Measurements from ENCODE around the gene MEA1. TPM values are rescaled to one million over a fixed set of nuclear protein-coding genes. Genes with fewer than 3 reads are reported as not detected.
A peak's percentile ranks its signal among the peaks of the same experiment; 100 is the strongest.

MEA1 gene
- total RNA-seq, 2 donors from 2014 or later, result 35.8 to 43.6 TPM

DNA sequence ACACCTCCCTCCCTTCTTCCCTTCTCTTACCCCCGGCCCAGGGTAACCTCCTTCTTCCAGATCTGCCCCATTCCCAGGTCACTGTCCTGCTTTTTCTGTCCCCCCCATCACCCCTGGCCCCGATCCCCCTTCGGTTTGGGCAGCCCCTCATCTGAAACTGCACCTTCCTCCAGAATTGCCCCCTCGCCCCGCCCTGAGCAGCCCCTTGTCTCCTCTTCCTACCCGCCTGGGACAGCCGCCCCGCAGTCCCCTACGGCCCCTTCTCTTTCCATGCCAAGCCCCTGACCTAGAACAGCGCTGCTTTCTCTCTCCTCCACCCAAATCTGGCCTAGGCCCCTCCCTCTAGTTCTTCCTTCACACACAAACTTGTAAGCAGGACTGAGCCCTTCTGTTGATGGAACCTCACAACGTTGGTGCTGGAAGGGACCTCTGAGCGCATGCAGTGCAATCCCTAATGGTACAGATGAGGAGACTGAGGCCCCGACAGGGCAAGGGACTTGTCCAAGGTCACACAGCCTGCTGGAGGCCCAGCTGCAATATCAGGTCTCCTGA lies 28.7 kb downstream of the MEA1 start:
- DNase-seq, result peak in 1 of 2 donors; percentile 38
- no peak for ATAC-seq
- intact Hi-C loops (cut with DNase I, micrococcal nuclease), result no loop called here

- intact Hi-C loops (cut with DNase I, micrococcal nuclease), result no loop called here
- DNase-seq, result peak; percentile 97 to 98
- peak; percentile 93 for ATAC-seq
Observed at GRCh38 chr6:42984001-42984923, 29.5 kb downstream of the MEA1 start, which contains the start of gene PPP2R5D. Gene PPP2R5D (plus strand): TSS chr6:42984570. CDS start chr6:42984678, 108 bp downstream.

GRCh38 chr6:42981836-42982235 lies 31.9 kb downstream of the MEA1 start:
- DNase-seq, result no peak
- intact Hi-C loops (cut with DNase I, micrococcal nuclease), result no loop called here
- ATAC-seq, result no peak

- intact Hi-C loops (cut with DNase I, micrococcal nuclease), result no loop called here
- DNase-seq, result no peak
- peak; percentile 13 for ATAC-seq
Observed at GRCh38 chr6:42979523-42980177, 34.1 kb downstream of the MEA1 start.

- DNase-seq, result peak; percentile 93 to 95
- intact Hi-C loops (cut with DNase I, micrococcal nuclease), result no loop called here
Observed at GRCh38 chr6:42978839-42979522, 34.8 kb downstream of the MEA1 start, which contains the start of gene PEX6. Gene PEX6 (minus strand): TSS chr6:42979181. CDS start chr6:42979150, 31 bp downstream.

GRCh38 chr6:42978487-42978838 lies 35.3 kb downstream of the MEA1 start:
- ATAC-seq (peak; percentile 61), DNase-seq (peak; percentile 38 to 50)
- intact Hi-C loops (cut with DNase I, micrococcal nuclease), result no loop called here

More at GRCh38 chr6:42978839-42979522, 34.8 kb downstream of the MEA1 start, which contains the start of gene PEX6:
- ATAC-seq, result peak; percentile 89

- ATAC-seq, result no peak
- DNase-seq, result no peak
- intact Hi-C loops (cut with DNase I, micrococcal nuclease), result no loop called here
Observed at GRCh38 chr6:42974919-42975505, 38.7 kb downstream of the MEA1 start.

DNA sequence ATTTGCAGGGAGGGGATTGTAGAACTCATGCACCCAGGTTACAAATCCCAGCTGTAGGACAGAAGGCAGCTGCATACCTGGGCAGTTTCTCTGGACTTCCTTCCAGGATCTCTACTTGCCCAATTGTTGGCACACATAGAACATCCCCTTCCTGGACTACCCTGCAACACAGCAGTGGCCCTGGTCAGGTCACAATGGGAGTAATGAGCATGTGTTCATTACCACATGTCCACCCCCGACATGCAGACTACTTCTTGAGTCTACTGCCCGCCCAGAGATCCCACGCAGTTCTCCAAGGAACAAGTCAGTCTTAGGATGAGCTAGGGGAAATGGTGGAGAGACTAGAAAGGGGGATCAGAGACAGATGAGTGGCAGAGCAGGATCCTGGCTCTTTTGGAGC lies 39.8 kb downstream of the MEA1 start:
- intact Hi-C loops (cut with DNase I, micrococcal nuclease), result no loop called here
- DNase-seq (no peak), ATAC-seq (no peak)

GRCh38 chr6:42971746-42972327 lies 41.9 kb downstream of the MEA1 start:
- intact Hi-C loops (cut with DNase I, micrococcal nuclease), result no loop called here
- no peak for ATAC-seq
- DNase-seq, result no peak

GRCh38 chr6:42970871-42971612 lies 42.7 kb downstream of the MEA1 start:
- no peak for DNase-seq
- intact Hi-C loops (cut with DNase I, micrococcal nuclease), result no loop called here
- ATAC-seq, result no peak

DNA sequence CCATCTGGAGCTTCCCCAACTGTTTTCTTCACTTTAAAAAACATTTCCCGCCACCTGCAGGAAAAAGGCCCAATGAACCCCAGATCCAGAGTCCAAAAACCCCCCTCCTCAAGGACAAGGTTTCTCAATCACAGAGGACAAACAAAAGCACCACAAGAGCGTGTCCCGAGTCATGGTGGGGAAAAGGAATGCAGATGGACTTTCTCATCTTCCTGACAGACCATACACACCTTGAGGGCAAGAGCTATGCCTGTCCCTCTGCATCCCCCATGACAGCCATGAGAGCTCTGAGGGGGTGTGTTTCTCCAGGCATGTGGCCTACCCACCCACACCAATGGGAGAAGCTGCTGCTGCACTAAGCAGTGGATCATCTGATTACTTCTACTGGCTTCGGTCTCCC lies 43.8 kb downstream of the MEA1 start:
- intact Hi-C loops (cut with DNase I, micrococcal nuclease), result no loop called here
- ATAC-seq, result no peak
- no peak for DNase-seq

GRCh38 chr6:42969431-42969830 lies 44.3 kb downstream of the MEA1 start:
- intact Hi-C loops (cut with DNase I, micrococcal nuclease), result no loop called here
- DNase-seq, result no peak
- ATAC-seq, result no peak

- DNase-seq (no peak), ATAC-seq (no peak)
- intact Hi-C loops (cut with DNase I, micrococcal nuclease), result no loop called here
Observed at GRCh38 chr6:42968783-42969182, 45.0 kb downstream of the MEA1 start.

GRCh38 chr6:42968126-42968701 lies 45.5 kb downstream of the MEA1 start:
- DNase-seq, result no peak
- no peak for ATAC-seq
- intact Hi-C loops (cut with DNase I, micrococcal nuclease), result no loop called here

GRCh38 chr6:42967228-42967627 lies 46.5 kb downstream of the MEA1 start:
- intact Hi-C loops (cut with DNase I, micrococcal nuclease), result no loop called here
- no peak for ATAC-seq
- no peak for DNase-seq

GRCh38 chr6:42966571-42966970 lies 47.2 kb downstream of the MEA1 start:
- intact Hi-C loops (cut with DNase I, micrococcal nuclease), result no loop called here
- ATAC-seq (no peak), DNase-seq (no peak)

GRCh38 chr6:42963855-42964605 lies 49.7 kb downstream of the MEA1 start:
- peak in 1 of 2 donors; percentile 38 for DNase-seq
- intact Hi-C loops (cut with DNase I, micrococcal nuclease), result no loop called here
- peak; percentile 29 for ATAC-seq
